ENCODE measurements around the gene IRX2. TPM values are rescaled to one million over a fixed set of nuclear protein-coding genes. Genes with fewer than 3 reads are reported as not detected.

The IRX2 gene
- total RNA-seq, 1 experiment from 2014 or later, result not detected

DNA sequence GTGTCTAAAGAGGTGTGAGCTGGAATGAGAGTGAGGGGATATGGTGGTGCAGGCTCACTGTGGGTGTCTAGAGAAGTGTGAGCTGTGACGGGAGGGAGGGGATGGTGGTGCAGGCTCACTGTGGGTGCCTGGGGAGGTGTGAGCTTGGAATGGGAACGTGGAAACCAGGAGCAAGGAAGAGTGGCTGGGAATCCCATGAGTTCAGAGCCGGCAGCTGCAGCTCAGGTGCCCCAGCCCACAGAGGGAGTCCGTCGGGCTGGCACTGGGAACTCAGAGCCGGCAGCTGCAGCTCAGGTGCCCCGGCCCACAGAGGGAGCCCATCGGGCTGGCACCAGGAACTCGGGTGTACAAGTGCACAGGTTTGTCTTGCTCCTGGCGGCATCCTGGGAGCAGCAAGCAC is 45.6 kb downstream of the IRX2 start:
- ChIA-PET POLR2A (ENCODE audit: unreplicated experiment) (no interaction called here), CTCF (no interaction called here)
- peak; percentile 86; the same call in 1 of the 2 replicates for TF ChIP-seq EZH2 (IDR thresholded peaks at IDR 0.05; ENCODE audit: low read depth)
- TF ChIP-seq, protein P1, sequence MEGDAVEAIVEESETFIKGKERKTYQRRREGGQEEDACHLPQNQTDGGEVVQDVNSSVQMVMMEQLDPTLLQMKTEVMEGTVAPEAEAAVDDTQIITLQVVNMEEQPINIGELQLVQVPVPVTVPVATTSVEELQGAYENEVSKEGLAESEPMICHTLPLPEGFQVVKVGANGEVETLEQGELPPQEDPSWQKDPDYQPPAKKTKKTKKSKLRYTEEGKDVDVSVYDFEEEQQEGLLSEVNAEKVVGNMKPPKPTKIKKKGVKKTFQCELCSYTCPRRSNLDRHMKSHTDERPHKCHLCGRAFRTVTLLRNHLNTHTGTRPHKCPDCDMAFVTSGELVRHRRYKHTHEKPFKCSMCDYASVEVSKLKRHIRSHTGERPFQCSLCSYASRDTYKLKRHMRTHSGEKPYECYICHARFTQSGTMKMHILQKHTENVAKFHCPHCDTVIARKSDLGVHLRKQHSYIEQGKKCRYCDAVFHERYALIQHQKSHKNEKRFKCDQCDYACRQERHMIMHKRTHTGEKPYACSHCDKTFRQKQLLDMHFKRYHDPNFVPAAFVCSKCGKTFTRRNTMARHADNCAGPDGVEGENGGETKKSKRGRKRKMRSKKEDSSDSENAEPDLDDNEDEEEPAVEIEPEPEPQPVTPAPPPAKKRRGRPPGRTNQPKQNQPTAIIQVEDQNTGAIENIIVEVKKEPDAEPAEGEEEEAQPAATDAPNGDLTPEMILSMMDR (conservative IDR thresholded peaks at IDR 0.05), result no peak
- Histone ChIP-seq H3K79me2 (ENCODE audit: low read depth) (no peaks in the 10 kb centered on the region), H2AFZ (no peak overlapping the region), H3K4me1 (replicated peaks; ENCODE audit: insufficient read depth) (no peaks in the 10 kb centered on the region), H3F3A (ENCODE audit: insufficient read depth, low read depth) (no peaks in the 10 kb centered on the region), H3K9me3 (ENCODE audit: insufficient read depth, low read depth) (no peaks in the 10 kb centered on the region), H3K27ac (no peak overlapping the region), H3K4me3 (no peak overlapping the region), H3K9me2 (ENCODE audit: insufficient read depth) (no peaks in the 10 kb centered on the region), H4K20me1 (ENCODE audit: insufficient read depth) (no peaks in the 10 kb centered on the region), H3K4me2 (no peak overlapping the region), H3K27me3 (ENCODE audit: insufficient read depth, low read depth) (peaks cover 95% of the 10 kb centered on the region), H3K36me3 (ENCODE audit: low read depth) (no peaks in the 10 kb centered on the region)
- intact Hi-C loops (cut with micrococcal nuclease; ENCODE audit: unreplicated experiment), result no loop called here
- DNase-seq, result no peak
- BruUV-seq (replicated peaks), result no TSS peak

DNA sequence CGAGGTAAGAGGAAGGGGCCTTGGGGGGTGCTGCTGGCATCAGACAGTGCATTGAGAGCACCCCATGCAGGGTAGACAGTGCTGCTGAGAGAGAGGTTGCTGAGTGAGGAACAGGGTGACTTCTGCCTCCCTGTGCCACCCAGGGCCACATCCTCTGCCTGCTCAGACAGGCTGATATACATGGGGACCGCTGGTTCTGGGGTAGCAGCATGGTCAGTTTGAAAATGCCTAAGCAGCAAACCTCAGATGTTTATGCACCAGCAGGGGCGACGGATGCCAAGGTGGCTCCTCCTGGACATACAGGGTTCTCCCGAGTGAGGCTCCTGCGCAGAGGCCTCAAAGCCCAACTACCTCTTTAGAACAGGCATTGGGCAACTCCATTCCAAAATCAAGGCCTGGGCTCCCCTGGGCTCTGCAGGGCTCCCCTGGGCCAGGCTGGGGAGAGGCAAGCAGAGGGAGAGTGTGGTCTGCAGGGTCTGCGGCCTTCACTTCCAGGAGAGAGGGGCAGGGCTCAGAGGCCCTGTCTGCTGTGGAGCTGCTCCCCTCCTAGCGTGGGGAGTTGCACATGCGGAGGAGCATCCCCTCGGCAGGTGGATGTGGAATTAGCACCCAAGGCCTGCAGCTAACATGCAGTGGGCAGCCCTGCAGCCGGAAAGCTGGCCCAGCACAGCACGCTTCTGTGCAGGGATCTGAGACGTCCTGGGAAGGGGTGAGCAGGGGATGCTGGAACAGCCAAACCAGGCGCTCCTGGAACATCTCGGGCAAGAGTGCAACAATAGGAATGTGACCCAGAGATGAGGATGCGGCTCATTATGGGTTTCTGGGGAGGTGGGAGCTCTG is 46.5 kb downstream of the IRX2 start:
- no peaks in the 10 kb centered on the region for H3K9me2 ChIP-seq (ENCODE audit: insufficient read depth)
- H3K9me3 ChIP-seq (ENCODE audit: insufficient read depth, low read depth), result no peaks in the 10 kb centered on the region
- H3K4me3 ChIP-seq, result no peak overlapping the region
- POLR2A ChIA-PET (ENCODE audit: unreplicated experiment), result no interaction called here
- no peak overlapping the region for H2AFZ ChIP-seq
- H3F3A ChIP-seq (ENCODE audit: insufficient read depth, low read depth), result no peaks in the 10 kb centered on the region
- H3K27me3 ChIP-seq (ENCODE audit: insufficient read depth, low read depth), result peaks cover 95% of the 10 kb centered on the region
- H3K4me1 ChIP-seq (replicated peaks; ENCODE audit: insufficient read depth), result no peaks in the 10 kb centered on the region
- no peak overlapping the region for H3K27ac ChIP-seq
- no peaks in the 10 kb centered on the region for H4K20me1 ChIP-seq (ENCODE audit: insufficient read depth)
- no peak for DNase-seq
- CTCF ChIA-PET, result no interaction called here
- no peaks in the 10 kb centered on the region for H3K36me3 ChIP-seq (ENCODE audit: low read depth)
- no TSS peak for BruUV-seq (replicated peaks)
- no peaks in the 10 kb centered on the region for H3K79me2 ChIP-seq (ENCODE audit: low read depth)
- intact Hi-C loops (cut with micrococcal nuclease; ENCODE audit: unreplicated experiment), result no loop called here
- no peak for TF ChIP-seq EZH2 (IDR thresholded peaks at IDR 0.05; ENCODE audit: low read depth)
- TF ChIP-seq, protein P1 (conservative IDR thresholded peaks at IDR 0.05), result no peak
- no peak overlapping the region for H3K4me2 ChIP-seq

DNA sequence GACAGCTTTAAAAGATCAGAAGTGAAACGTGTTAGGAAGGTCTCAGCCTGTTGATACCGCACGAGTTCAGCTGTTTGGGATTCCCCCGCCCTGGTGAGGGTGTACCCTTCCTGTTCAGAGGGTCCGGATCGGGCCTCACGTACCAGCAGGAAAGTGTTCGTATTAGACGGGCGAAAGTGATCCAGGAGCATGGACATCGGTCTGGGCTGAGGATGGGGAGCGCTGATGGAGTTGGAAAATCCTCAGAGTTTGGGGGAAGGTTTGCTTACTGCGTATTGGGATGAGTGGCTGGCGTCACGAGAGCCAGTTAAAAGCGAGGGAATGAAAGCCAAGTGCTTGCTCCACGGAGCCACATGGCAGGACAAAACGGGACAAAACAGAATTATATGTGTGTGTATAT is 47.4 kb downstream of the IRX2 start:
- H2AFZ ChIP-seq, result no peak overlapping the region
- ChIA-PET POLR2A (ENCODE audit: unreplicated experiment) (no interaction called here), CTCF (no interaction called here)
- no peak for DNase-seq
- no peak overlapping the region for H3K4me3 ChIP-seq
- H3K4me2 ChIP-seq, result no peak overlapping the region
- no peak overlapping the region for H3K27ac ChIP-seq
- no peaks in the 10 kb centered on the region for H3K9me2 ChIP-seq (ENCODE audit: insufficient read depth)
- peaks cover 95% of the 10 kb centered on the region for H3K27me3 ChIP-seq (ENCODE audit: insufficient read depth, low read depth)
- H3K36me3 ChIP-seq (ENCODE audit: low read depth), result no peaks in the 10 kb centered on the region
- no peaks in the 10 kb centered on the region for H3K4me1 ChIP-seq (replicated peaks; ENCODE audit: insufficient read depth)
- intact Hi-C loops (cut with micrococcal nuclease; ENCODE audit: unreplicated experiment), result no loop called here
- no TSS peak for BruUV-seq (replicated peaks)
- no peaks in the 10 kb centered on the region for H4K20me1 ChIP-seq (ENCODE audit: insufficient read depth)
- no peaks in the 10 kb centered on the region for H3K79me2 ChIP-seq (ENCODE audit: low read depth)
- no peak for TF ChIP-seq EZH2 (IDR thresholded peaks at IDR 0.05; ENCODE audit: low read depth)
- TF ChIP-seq, protein P1 (conservative IDR thresholded peaks at IDR 0.05), result no peak
- no peaks in the 10 kb centered on the region for H3K9me3 ChIP-seq (ENCODE audit: insufficient read depth, low read depth)
- H3F3A ChIP-seq (ENCODE audit: insufficient read depth, low read depth), result no peaks in the 10 kb centered on the region
